Mucosa of stomach (tissue), 1 donor: ENCODE measurements around the gene GMDS.
"Not testable (repeated sequence)": the region's sequence is repeated elsewhere in the genome, so short reads cannot be mapped to it uniquely, and the experiment has no call there.

Experiments used
- H3K27me3 ChIP-seq: one replicate; pipeline ENCODE4 v1.7.0; 2013; ENCODE audit warnings: mild to moderate bottlenecking, low read length; ENCODE audit not compliant: control insufficient read depth, insufficient read depth
- H3K36me3 ChIP-seq: one replicate; pipeline ENCODE4 v1.7.0; 2013; ENCODE audit warnings: low read length; ENCODE audit not compliant: control insufficient read depth, insufficient read depth
- H3K4me1 ChIP-seq: one replicate; pipeline ENCODE4 v1.7.0; 2013; ENCODE audit warnings: mild to moderate bottlenecking, low read length; ENCODE audit not compliant: control insufficient read depth, insufficient read depth
- H3K4me3 ChIP-seq: one replicate; pipeline ENCODE4 v1.7.0; 2013; ENCODE audit warnings: low read length
- H3K9ac ChIP-seq: one replicate; pipeline ENCODE4 v1.7.0; 2013; ENCODE audit warnings: mild to moderate bottlenecking, low read length, moderate library complexity
- H3K9me3 ChIP-seq: one replicate; pipeline ENCODE4 v1.7.0; 2013; ENCODE audit warnings: mild to moderate bottlenecking, low read length, moderate library complexity; ENCODE audit not compliant: control insufficient read depth
- donor health status: Pancreatic carcinoma.

Gene GMDS

DNA sequence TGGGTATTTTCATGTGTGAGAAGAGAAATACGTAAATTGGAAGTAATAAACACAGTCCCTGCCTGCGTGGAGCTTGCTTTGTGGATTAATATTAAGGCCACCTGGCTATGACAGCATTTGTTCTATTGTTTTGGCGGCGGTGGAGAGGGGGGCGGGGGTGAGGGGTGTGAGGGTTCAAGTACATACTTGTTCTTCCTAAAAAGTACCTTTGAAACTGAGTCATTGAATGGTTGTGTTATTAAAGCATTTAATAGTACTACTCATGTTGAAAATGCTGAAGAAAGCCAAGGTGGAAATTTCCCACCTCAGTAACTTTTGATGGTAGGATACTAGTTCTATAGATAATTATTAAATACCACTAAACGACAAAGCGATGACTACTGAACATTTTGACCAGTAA lies 540.7 kb downstream of the GMDS start:
- Histone ChIP-seq H3K9me3 (no peaks in the 10 kb centered on the region), H3K4me1 (no peaks in the 10 kb centered on the region)

GRCh38 chr6:1703923-1704322 lies 541.5 kb downstream of the GMDS start:
- Histone ChIP-seq H3K9ac (no peak overlapping the region), H3K36me3 (no peaks in the 10 kb centered on the region), H3K4me1 (no peaks in the 10 kb centered on the region), H3K4me3 (no peak overlapping the region), H3K9me3 (no peaks in the 10 kb centered on the region), H3K27me3 (no peaks in the 10 kb centered on the region)

More for the DNA sequence above, 540.7 kb downstream of the GMDS start:
- Histone ChIP-seq H3K27me3 (no peaks in the 10 kb centered on the region), H3K4me3 (no peak overlapping the region), H3K36me3 (no peaks in the 10 kb centered on the region), H3K9ac (no peak overlapping the region)

DNA sequence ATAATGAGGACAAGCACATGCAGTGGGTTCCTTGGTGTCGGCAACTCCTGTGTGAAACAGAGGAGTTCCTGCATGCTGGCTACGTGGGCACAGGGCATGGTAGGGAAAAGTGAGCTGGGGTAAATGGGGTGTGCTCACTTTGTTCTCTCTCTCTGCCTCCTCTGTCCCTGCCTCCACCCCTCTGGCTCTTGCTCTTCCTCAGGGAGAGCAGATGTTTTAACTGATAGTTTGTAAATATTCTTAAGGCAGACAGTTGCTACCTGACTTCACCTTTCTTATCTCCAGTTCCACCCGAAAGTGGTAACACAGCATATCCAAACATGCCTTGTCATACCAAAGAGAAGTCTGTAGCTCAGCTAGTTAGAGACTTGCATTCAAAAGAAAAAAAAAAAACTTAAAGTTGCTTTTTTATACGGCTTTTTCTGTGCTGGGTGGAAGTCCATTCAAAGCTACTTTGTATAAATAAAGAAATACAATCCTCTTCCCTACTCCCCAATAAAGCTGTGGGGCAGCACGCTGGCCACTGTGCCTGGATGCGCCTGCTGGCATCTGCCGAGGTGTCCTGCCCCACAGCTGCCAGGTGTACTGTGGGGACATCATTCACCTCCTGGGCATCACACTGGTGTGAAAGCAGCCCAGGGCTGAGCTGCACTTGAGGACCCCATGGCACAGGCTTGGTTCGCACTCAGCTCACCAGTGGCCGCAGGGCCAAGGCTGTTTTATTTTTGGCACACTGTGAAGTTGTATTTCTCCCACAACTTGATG lies 542.1 kb downstream of the GMDS start:
- Histone ChIP-seq H3K9me3 (no peaks in the 10 kb centered on the region), H3K36me3 (no peaks in the 10 kb centered on the region), H3K4me3 (no peak overlapping the region), H3K27me3 (no peaks in the 10 kb centered on the region), H3K9ac (no peak overlapping the region), H3K4me1 (no peaks in the 10 kb centered on the region)

- no peak overlapping the region for H3K9ac ChIP-seq
- no peaks in the 10 kb centered on the region for H3K36me3 ChIP-seq
- no peaks in the 10 kb centered on the region for H3K9me3 ChIP-seq
- H3K27me3 ChIP-seq: no peaks in the 10 kb centered on the region
- no peaks in the 10 kb centered on the region for H3K4me1 ChIP-seq
- H3K4me3 ChIP-seq: no peak overlapping the region
Measured at GRCh38 chr6:1702580-1703051, 542.8 kb downstream of the GMDS start.

DNA sequence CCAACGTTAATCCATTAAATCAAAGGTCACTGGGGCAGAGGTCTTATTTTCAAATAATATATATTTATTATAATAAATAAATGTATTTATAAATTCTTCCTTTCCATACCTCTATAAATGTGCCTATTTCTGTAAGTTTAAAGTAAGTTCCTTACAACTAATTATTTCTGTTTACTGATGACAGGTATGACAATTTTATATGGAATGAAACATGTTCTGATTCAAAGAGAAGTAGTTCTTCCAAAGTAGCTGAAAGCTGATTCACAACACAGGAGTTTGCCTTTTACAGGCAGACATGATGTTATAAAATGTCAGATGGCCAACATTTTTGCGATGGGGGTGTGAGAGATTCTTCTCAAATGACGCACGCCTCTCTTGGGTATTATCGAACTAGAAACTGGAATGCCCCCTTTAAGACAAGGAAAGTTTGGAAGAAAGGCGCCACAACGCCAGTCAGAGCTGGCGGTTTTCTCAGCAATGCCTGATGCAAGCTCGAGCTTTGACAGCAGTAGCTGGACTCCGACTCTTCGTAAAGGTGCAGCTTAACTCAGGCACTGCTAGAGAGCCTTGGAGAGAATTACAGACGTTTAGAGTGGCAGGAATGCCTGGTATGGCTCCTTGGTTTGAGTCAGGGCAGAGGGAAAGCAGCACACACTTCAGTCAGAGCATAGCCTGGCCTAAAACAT lies 543.6 kb downstream of the GMDS start:
- Histone ChIP-seq H3K27me3 (no peaks in the 10 kb centered on the region), H3K9ac (no peak overlapping the region), H3K4me3 (no peak overlapping the region)

DNA sequence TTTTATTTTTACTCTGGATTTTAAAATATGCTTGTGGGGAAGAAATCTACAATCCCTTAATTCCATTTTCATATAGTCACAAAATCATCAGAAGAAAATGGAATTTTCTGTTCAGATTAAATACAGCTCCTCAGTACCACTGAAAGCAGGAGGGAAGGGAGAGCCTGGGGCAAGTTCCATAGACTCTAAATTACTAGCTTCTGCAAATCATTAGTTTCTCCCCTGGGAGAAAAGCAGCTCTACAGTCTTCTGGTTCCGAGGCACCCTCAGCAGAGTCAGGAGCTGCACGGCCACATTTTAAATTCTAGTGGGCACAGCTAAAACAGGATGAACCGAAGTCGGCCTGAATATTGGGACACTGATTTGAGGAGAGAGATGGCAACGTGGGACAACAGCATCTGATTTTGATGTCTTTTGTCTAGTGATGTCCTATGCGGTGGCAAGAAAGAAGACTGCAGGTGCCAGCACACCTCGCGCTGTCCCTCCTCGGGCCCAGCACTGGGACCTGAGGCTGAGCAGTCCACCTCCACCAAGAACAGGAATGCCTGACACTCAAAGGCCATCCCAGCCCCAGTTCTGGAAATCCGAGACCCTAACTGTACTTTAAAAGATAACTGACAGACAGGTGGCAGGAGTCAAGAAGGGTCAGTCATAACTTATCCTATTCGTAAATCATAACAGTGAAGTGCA lies 545.0 kb downstream of the GMDS start:
- Histone ChIP-seq H3K9me3 (no peaks in the 10 kb centered on the region), H3K4me1 (no peaks in the 10 kb centered on the region), H3K36me3 (no peaks in the 10 kb centered on the region), H3K27me3 (no peaks in the 10 kb centered on the region), H3K4me3 (no peak overlapping the region), H3K9ac (no peak overlapping the region)

More for the DNA sequence above, 543.6 kb downstream of the GMDS start:
- Histone ChIP-seq H3K36me3 (no peaks in the 10 kb centered on the region), H3K9me3 (no peaks in the 10 kb centered on the region), H3K4me1 (no peaks in the 10 kb centered on the region)

- no peaks in the 10 kb centered on the region for H3K9me3 ChIP-seq
- H3K4me1 ChIP-seq: no peaks in the 10 kb centered on the region
- H3K4me3 ChIP-seq: no peak overlapping the region
- H3K36me3 ChIP-seq: no peaks in the 10 kb centered on the region
- H3K9ac ChIP-seq: no peak overlapping the region
- no peaks in the 10 kb centered on the region for H3K27me3 ChIP-seq
Measured at GRCh38 chr6:1698527-1698926, 546.9 kb downstream of the GMDS start.

GRCh38 chr6:1697688-1698351 lies 547.6 kb downstream of the GMDS start:
- H3K4me3 ChIP-seq: no peak overlapping the region
- H3K4me1 ChIP-seq: no peaks in the 10 kb centered on the region
- H3K9me3 ChIP-seq: no peaks in the 10 kb centered on the region
- H3K36me3 ChIP-seq: no peaks in the 10 kb centered on the region
- no peaks in the 10 kb centered on the region for H3K27me3 ChIP-seq
- no peak overlapping the region for H3K9ac ChIP-seq

DNA sequence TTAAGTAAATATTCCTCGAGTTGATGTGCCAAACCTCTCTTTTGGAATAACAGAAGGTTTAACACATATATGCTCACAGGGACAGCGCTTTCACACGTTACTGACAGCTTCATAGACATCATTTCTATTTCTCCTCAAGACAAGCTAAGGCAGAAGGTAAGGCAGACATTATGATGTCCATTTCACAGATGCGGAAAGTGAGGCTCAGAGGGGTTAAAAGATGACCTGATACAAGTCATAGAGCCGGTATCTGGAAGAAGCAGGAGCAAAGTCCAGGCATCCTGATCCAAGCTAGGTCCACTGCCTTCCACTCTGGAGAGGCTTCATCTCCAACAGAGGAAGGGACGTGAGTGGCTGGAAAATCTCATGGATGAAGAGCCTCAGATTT lies 548.9 kb downstream of the GMDS start:
- H3K9me3 ChIP-seq: no peaks in the 10 kb centered on the region
- no peaks in the 10 kb centered on the region for H3K4me1 ChIP-seq
- no peak overlapping the region for H3K9ac ChIP-seq
- no peaks in the 10 kb centered on the region for H3K36me3 ChIP-seq
- H3K4me3 ChIP-seq: no peak overlapping the region
- no peaks in the 10 kb centered on the region for H3K27me3 ChIP-seq

DNA sequence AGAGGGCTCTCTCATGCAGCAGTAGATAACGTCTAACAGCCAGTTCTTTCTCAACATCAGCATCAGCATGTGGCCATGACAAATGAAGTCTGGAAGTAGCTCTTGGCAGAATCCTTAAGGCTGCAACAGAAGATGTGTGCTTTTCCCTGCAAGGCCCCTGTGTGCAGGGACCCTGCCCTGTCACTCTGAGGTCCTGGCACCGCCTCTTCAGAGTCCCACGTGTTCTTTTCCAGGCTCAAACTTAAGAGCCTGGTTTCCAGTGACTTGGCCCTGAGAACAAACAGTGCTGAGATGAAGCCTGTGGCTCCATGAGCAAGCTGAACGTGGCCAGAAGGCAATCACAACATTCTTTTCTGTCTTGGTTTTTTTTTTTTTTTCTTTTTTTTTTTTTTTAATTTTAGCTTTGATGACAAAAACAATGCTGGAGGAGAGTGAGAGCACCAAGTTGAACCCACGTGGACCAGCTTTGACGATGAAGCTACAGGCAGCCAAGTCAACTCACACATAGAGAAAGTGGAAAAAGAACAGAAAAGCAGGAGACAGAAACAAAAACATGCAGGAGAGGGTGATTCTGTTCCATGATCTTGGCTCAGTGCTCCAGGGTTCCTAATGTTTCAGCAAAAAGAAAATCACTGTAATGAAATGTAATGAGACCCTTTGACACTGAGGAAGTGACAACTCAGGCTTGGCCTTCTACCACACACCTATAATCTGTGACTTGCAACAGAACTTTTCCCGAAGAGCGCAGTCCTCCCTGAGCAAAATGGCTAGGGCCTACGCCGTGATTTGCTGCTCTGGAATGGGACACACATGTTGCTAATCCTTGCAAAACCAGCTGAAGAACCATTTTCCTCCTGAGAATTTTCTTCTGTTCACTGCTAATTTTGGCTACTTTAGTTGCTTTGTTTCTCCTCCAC lies 549.6 kb downstream of the GMDS start:
- no peak overlapping the region for H3K4me3 ChIP-seq
- H3K9me3 ChIP-seq: no peaks in the 10 kb centered on the region
- H3K9ac ChIP-seq: no peak overlapping the region
- no peaks in the 10 kb centered on the region for H3K4me1 ChIP-seq
- no peaks in the 10 kb centered on the region for H3K36me3 ChIP-seq
- no peaks in the 10 kb centered on the region for H3K27me3 ChIP-seq

GRCh38 chr6:1691828-1692227 lies 553.6 kb downstream of the GMDS start:
- H3K36me3 ChIP-seq, H3K9me3 ChIP-seq, H3K9ac ChIP-seq, H3K27me3 ChIP-seq, H3K4me3 ChIP-seq, H3K4me1 ChIP-seq: not testable (repeated sequence)
